Measurements from ENCODE around the gene CFAP57. TPM values are rescaled to one million over a fixed set of nuclear protein-coding genes. Genes with fewer than 3 reads are reported as not detected.
A peak's percentile ranks its signal among the peaks of the same experiment; 100 is the strongest.

The CFAP57 gene
- total and polyA plus RNA-seq, 2 donors, result 0.16 to 0.42 TPM

GRCh38 chr1:43238991-43239469 lies 66.9 kb downstream of the CFAP57 start:
- H3K27ac ChIP-seq (ENCODE audit: low read depth in 1 of 2, low read length in 1 of 2), result no peak overlapping the region
- no peaks in the 10 kb centered on the region for H3K4me1 ChIP-seq (ENCODE audit: control insufficient read depth in 2 of 2, insufficient read depth in 2 of 2, low read length in 2 of 2)
- H3K9me3 ChIP-seq (ENCODE audit: control insufficient read depth in 2 of 2, insufficient read depth in 1 of 2, low read length in 1 of 2), result no peaks in the 10 kb centered on the region
- 91% methylated on average over 3 of the region's 3 CpGs for WGBS
- no peak overlapping the region for H3K4me3 ChIP-seq (ENCODE audit: low read length in 2 of 2)
- DNase-seq (ENCODE audit: low read depth in 6 of 9, low spot score in 9 of 9), result no peak
- H3K27me3 ChIP-seq (ENCODE audit: control insufficient read depth in 2 of 2, insufficient read depth in 1 of 2, low read length in 1 of 2), result no peaks in the 10 kb centered on the region
- H3K36me3 ChIP-seq (ENCODE audit: control insufficient read depth in 2 of 2, insufficient read depth in 2 of 2, low read length in 1 of 2), result no peaks in the 10 kb centered on the region

GRCh38 chr1:43239484-43239883 lies 67.4 kb downstream of the CFAP57 start:
- no peak overlapping the region for H3K4me3 ChIP-seq (ENCODE audit: low read length in 2 of 2)

GRCh38 chr1:43241413-43241836 lies 69.3 kb downstream of the CFAP57 start:
- H3K27me3 ChIP-seq (ENCODE audit: control insufficient read depth in 2 of 2, insufficient read depth in 1 of 2, low read length in 1 of 2), result no peaks in the 10 kb centered on the region
- H3K4me1 ChIP-seq (ENCODE audit: control insufficient read depth in 2 of 2, insufficient read depth in 2 of 2, low read length in 2 of 2), result no peaks in the 10 kb centered on the region
- H3K4me3 ChIP-seq (ENCODE audit: low read length in 2 of 2), result no peak overlapping the region
- H3K9me3 ChIP-seq (ENCODE audit: control insufficient read depth in 2 of 2, insufficient read depth in 1 of 2, low read length in 1 of 2), result peaks cover 0 to 4% of the 10 kb centered on the region in 2 donors
- 86% methylated on average over 6 of the region's 6 CpGs for WGBS
- no peak for DNase-seq (ENCODE audit: low read depth in 6 of 9, low spot score in 9 of 9)
- no peaks in the 10 kb centered on the region for H3K36me3 ChIP-seq (ENCODE audit: control insufficient read depth in 2 of 2, insufficient read depth in 2 of 2, low read length in 1 of 2)
- H3K27ac ChIP-seq (ENCODE audit: low read depth in 1 of 2, low read length in 1 of 2), result no peak overlapping the region

More at GRCh38 chr1:43239484-43239883, 67.4 kb downstream of the CFAP57 start:
- no peaks in the 10 kb centered on the region for H3K9me3 ChIP-seq (ENCODE audit: control insufficient read depth in 2 of 2, insufficient read depth in 1 of 2, low read length in 1 of 2)
- no peaks in the 10 kb centered on the region for H3K4me1 ChIP-seq (ENCODE audit: control insufficient read depth in 2 of 2, insufficient read depth in 2 of 2, low read length in 2 of 2)
- H3K27ac ChIP-seq (ENCODE audit: low read depth in 1 of 2, low read length in 1 of 2), result no peak overlapping the region
- no peaks in the 10 kb centered on the region for H3K27me3 ChIP-seq (ENCODE audit: control insufficient read depth in 2 of 2, insufficient read depth in 1 of 2, low read length in 1 of 2)
- DNase-seq (ENCODE audit: low read depth in 6 of 9, low spot score in 9 of 9), result peak in 1 of 9 donors; percentile 13
- 37% methylated on average over 3 of the region's 3 CpGs for WGBS
- no peaks in the 10 kb centered on the region for H3K36me3 ChIP-seq (ENCODE audit: control insufficient read depth in 2 of 2, insufficient read depth in 2 of 2, low read length in 1 of 2)

- Histone ChIP-seq H3K36me3 (ENCODE audit: control insufficient read depth in 2 of 2, insufficient read depth in 2 of 2, low read length in 1 of 2) (no peaks in the 10 kb centered on the region), H3K9me3 (ENCODE audit: control insufficient read depth in 2 of 2, insufficient read depth in 1 of 2, low read length in 1 of 2) (peaks cover 0 to 4% of the 10 kb centered on the region in 2 donors), H3K4me1 (ENCODE audit: control insufficient read depth in 2 of 2, insufficient read depth in 2 of 2, low read length in 2 of 2) (no peaks in the 10 kb centered on the region), H3K4me3 (ENCODE audit: low read length in 2 of 2) (no peak overlapping the region), H3K27me3 (ENCODE audit: control insufficient read depth in 2 of 2, insufficient read depth in 1 of 2, low read length in 1 of 2) (no peaks in the 10 kb centered on the region), H3K27ac (ENCODE audit: low read depth in 1 of 2, low read length in 1 of 2) (no peak overlapping the region)
- no peak for DNase-seq (ENCODE audit: low read depth in 6 of 9, low spot score in 9 of 9)
- 96% methylated on average over 6 of the region's 6 CpGs for WGBS
Observed at GRCh38 chr1:43243299-43243698, 71.2 kb downstream of the CFAP57 start.

GRCh38 chr1:43246466-43247213 lies 74.5 kb downstream of the CFAP57 start:
- 99% methylated on average over 4 of the region's 4 CpGs for WGBS
- Histone ChIP-seq H3K4me3 (ENCODE audit: low read length in 2 of 2) (no peak overlapping the region), H3K27me3 (ENCODE audit: control insufficient read depth in 2 of 2, insufficient read depth in 1 of 2, low read length in 1 of 2) (no peaks in the 10 kb centered on the region), H3K4me1 (ENCODE audit: control insufficient read depth in 2 of 2, insufficient read depth in 2 of 2, low read length in 2 of 2) (no peaks in the 10 kb centered on the region), H3K36me3 (ENCODE audit: control insufficient read depth in 2 of 2, insufficient read depth in 2 of 2, low read length in 1 of 2) (no peaks in the 10 kb centered on the region), H3K9me3 (ENCODE audit: control insufficient read depth in 2 of 2, insufficient read depth in 1 of 2, low read length in 1 of 2) (peaks cover 0 to 4% of the 10 kb centered on the region in 2 donors), H3K27ac (ENCODE audit: low read depth in 1 of 2, low read length in 1 of 2) (no peak overlapping the region)
- DNase-seq (ENCODE audit: low read depth in 6 of 9, low spot score in 9 of 9), result no peak

- no peaks in the 10 kb centered on the region for H3K36me3 ChIP-seq (ENCODE audit: control insufficient read depth in 2 of 2, insufficient read depth in 2 of 2, low read length in 1 of 2)
- DNase-seq (ENCODE audit: low read depth in 6 of 9, low spot score in 9 of 9), result no peak
- H3K4me1 ChIP-seq (ENCODE audit: control insufficient read depth in 2 of 2, insufficient read depth in 2 of 2, low read length in 2 of 2), result no peaks in the 10 kb centered on the region
- 91% methylated on average over 6 of the region's 6 CpGs for WGBS
- no peak overlapping the region for H3K27ac ChIP-seq (ENCODE audit: low read depth in 1 of 2, low read length in 1 of 2)
- H3K4me3 ChIP-seq (ENCODE audit: low read length in 2 of 2), result no peak overlapping the region
- H3K27me3 ChIP-seq (ENCODE audit: control insufficient read depth in 2 of 2, insufficient read depth in 1 of 2, low read length in 1 of 2), result no peaks in the 10 kb centered on the region
- peaks cover 0 to 4% of the 10 kb centered on the region in 2 donors for H3K9me3 ChIP-seq (ENCODE audit: control insufficient read depth in 2 of 2, insufficient read depth in 1 of 2, low read length in 1 of 2)
Observed at GRCh38 chr1:43247256-43247921, 75.3 kb downstream of the CFAP57 start.

- no peaks in the 10 kb centered on the region for H3K27me3 ChIP-seq (ENCODE audit: control insufficient read depth in 2 of 2, insufficient read depth in 1 of 2, low read length in 1 of 2)
- DNase-seq (ENCODE audit: low read depth in 6 of 9, low spot score in 9 of 9), result no peak
- 93% methylated on average over 3 of the region's 3 CpGs for WGBS
- H3K4me1 ChIP-seq (ENCODE audit: control insufficient read depth in 2 of 2, insufficient read depth in 2 of 2, low read length in 2 of 2), result no peaks in the 10 kb centered on the region
- H3K4me3 ChIP-seq (ENCODE audit: low read length in 2 of 2), result no peak overlapping the region
- no peaks in the 10 kb centered on the region for H3K36me3 ChIP-seq (ENCODE audit: control insufficient read depth in 2 of 2, insufficient read depth in 2 of 2, low read length in 1 of 2)
- no peak overlapping the region for H3K27ac ChIP-seq (ENCODE audit: low read depth in 1 of 2, low read length in 1 of 2)
- no peaks in the 10 kb centered on the region for H3K9me3 ChIP-seq (ENCODE audit: control insufficient read depth in 2 of 2, insufficient read depth in 1 of 2, low read length in 1 of 2)
Observed at GRCh38 chr1:43250351-43250761, 78.2 kb downstream of the CFAP57 start.

GRCh38 chr1:43251024-43251423 lies 78.9 kb downstream of the CFAP57 start:
- DNase-seq (ENCODE audit: low read depth in 6 of 9, low spot score in 9 of 9), result no peak
- Histone ChIP-seq H3K9me3 (ENCODE audit: control insufficient read depth in 2 of 2, insufficient read depth in 1 of 2, low read length in 1 of 2) (no peaks in the 10 kb centered on the region), H3K27ac (ENCODE audit: low read depth in 1 of 2, low read length in 1 of 2) (no peak overlapping the region), H3K36me3 (ENCODE audit: control insufficient read depth in 2 of 2, insufficient read depth in 2 of 2, low read length in 1 of 2) (no peaks in the 10 kb centered on the region), H3K4me3 (ENCODE audit: low read length in 2 of 2) (no peak overlapping the region), H3K4me1 (ENCODE audit: control insufficient read depth in 2 of 2, insufficient read depth in 2 of 2, low read length in 2 of 2) (no peaks in the 10 kb centered on the region), H3K27me3 (ENCODE audit: control insufficient read depth in 2 of 2, insufficient read depth in 1 of 2, low read length in 1 of 2) (no peaks in the 10 kb centered on the region)
- WGBS, result 95% methylated on average over 5 of the region's 5 CpGs

GRCh38 chr1:43252225-43252624 lies 80.1 kb downstream of the CFAP57 start:
- WGBS, result 91% methylated on average over 1 of the region's 1 CpG
- H3K4me3 ChIP-seq (ENCODE audit: low read length in 2 of 2), result no peak overlapping the region

More at GRCh38 chr1:43252225-43252624, 80.1 kb downstream of the CFAP57 start:
- no peaks in the 10 kb centered on the region for H3K36me3 ChIP-seq (ENCODE audit: control insufficient read depth in 2 of 2, insufficient read depth in 2 of 2, low read length in 1 of 2)
- H3K4me1 ChIP-seq (ENCODE audit: control insufficient read depth in 2 of 2, insufficient read depth in 2 of 2, low read length in 2 of 2), result no peaks in the 10 kb centered on the region
- no peak overlapping the region for H3K27ac ChIP-seq (ENCODE audit: low read depth in 1 of 2, low read length in 1 of 2)
- DNase-seq (ENCODE audit: low read depth in 6 of 9, low spot score in 9 of 9), result no peak
- H3K27me3 ChIP-seq (ENCODE audit: control insufficient read depth in 2 of 2, insufficient read depth in 1 of 2, low read length in 1 of 2), result no peaks in the 10 kb centered on the region
- no peaks in the 10 kb centered on the region for H3K9me3 ChIP-seq (ENCODE audit: control insufficient read depth in 2 of 2, insufficient read depth in 1 of 2, low read length in 1 of 2)
